Left colon (tissue), 2 donors: Measurements from ENCODE around the gene TMEM271. TPM values are rescaled to one million over a fixed set of nuclear protein-coding genes. Genes with fewer than 3 reads are reported as not detected.

ENCODE experiments used
- ATAC-seq: fragments of 200-7000 bp; cut with Tn5 transposase; one replicate; pipeline ENCODE4 v1.9.1; 2020; ENCODE audit warnings: mild to moderate bottlenecking, moderate library complexity
- DNase-seq, 2 donors: peaks; one replicate each; pipeline ENCODE4 v3.0.0-alpha.2; 2020
- intact Hi-C, 2 donors: fragments of 100-400 bp; cut with DNase I in 1 of 2; cut with micrococcal nuclease in 1 of 2; formaldehyde crosslinking; loops; one replicate each; pipeline versions ENCODE4 v1.11.2 to v1.14.0; 2022; cut with DNase I, micrococcal nuclease
- total RNA-seq, 2 donors: library from RNA; stranded (reverse); fragmentation: NEBNext Ultra II Directional; extraction: Animal tissue kit (Norgen Biotek cat#: 25700); gene quantifications; one replicate each; pipeline ENCODE4 v1.2.1, GENCODE V29; 2021
- donor health status: DM: no; HTN: no; CAD: no.
- donor health status: DM: yes; HTN: yes; CAD: no.

Gene TMEM271
- total RNA-seq, 2 donors from 2014 or later, result not detected

GRCh38 chr4:587671-588350, 11.7 kb upstream of the TMEM271 start:
- ATAC-seq, result no peak
- intact Hi-C loops, result no loop called here
- DNase-seq, result no peak

GRCh38 chr4:583820-584219, 7.7 kb upstream of the TMEM271 start:
- intact Hi-C loops, result no loop called here
- ATAC-seq, result no peak
- no peak for DNase-seq

GRCh38 chr4:581753-582361, 5.8 kb upstream of the TMEM271 start:
- DNase-seq (no peak), ATAC-seq (no peak)
- intact Hi-C loops, result no loop called here

- no peak for ATAC-seq
These were observed 5.1 kb upstream of the TMEM271 start for GRCh38 chr4:581181-581580.

GRCh38 chr4:579543-580175, 3.6 kb upstream of the TMEM271 start:
- ATAC-seq, result no peak
- intact Hi-C loops, result no loop called here
- no peak for DNase-seq

More at GRCh38 chr4:581181-581580, 5.1 kb upstream of the TMEM271 start:
- intact Hi-C loops, result no loop called here
- DNase-seq, result no peak

GRCh38 chr4:578451-579443, 2.7 kb upstream of the TMEM271 start:
- no peak for ATAC-seq
- no peak for DNase-seq
- intact Hi-C loops, result no loop called here

GRCh38 chr4:577499-578450, 1.7 kb upstream of the TMEM271 start:
- intact Hi-C loops, result no loop called here
- ATAC-seq (no peak), DNase-seq (no peak)

GRCh38 chr4:576991-577498, 950 bp upstream of the TMEM271 start:
- no peak for DNase-seq
- intact Hi-C loops, result no loop called here
- ATAC-seq, result no peak

- no peak for ATAC-seq
- intact Hi-C loops, result no loop called here
- DNase-seq, result peak in 1 of 2 donors; percentile 10
These were observed 584 bp downstream of the TMEM271 start for GRCh38 chr4:575281-576141.

- intact Hi-C loops, result no loop called here
- no peak for ATAC-seq
- DNase-seq, result no peak
These were observed 1.5 kb downstream of the TMEM271 start for GRCh38 chr4:574346-575161.

- intact Hi-C loops, result no loop called here
- DNase-seq (no peak), ATAC-seq (no peak)
These were observed 2.8 kb downstream of the TMEM271 start for GRCh38 chr4:573122-573892.

GRCh38 chr4:572594-572993, 3.5 kb downstream of the TMEM271 start:
- DNase-seq (no peak), ATAC-seq (no peak)
- intact Hi-C loops, result no loop called here

GRCh38 chr4:571838-572572, 4.1 kb downstream of the TMEM271 start:
- DNase-seq (no peak), ATAC-seq (no peak)
- intact Hi-C loops, result no loop called here

GRCh38 chr4:570754-571153, 5.3 kb downstream of the TMEM271 start:
- DNase-seq, result no peak
- intact Hi-C loops, result no loop called here
- ATAC-seq, result no peak
